Type B pancreatic cell (in vitro differentiated cells): ENCODE measurements around the gene EDIL3. TPM values are rescaled to one million over a fixed set of nuclear protein-coding genes. Genes with fewer than 3 reads are reported as not detected.

Experiments used
- DNase-seq: peaks from one replicate; pipeline ENCODE4 v3.0.0; 2021; ENCODE audit warnings: mixed read lengths; ENCODE audit not compliant: unreplicated experiment; ENCODE audit errors: extremely low spot score
- H3K27ac Mint-ChIP-seq: 2 replicates; pipeline ENCODE4 v1.8.0; 2021; ENCODE audit warnings: mild to moderate bottlenecking, mixed read lengths
- H3K27me3 Mint-ChIP-seq: 2 replicates; pipeline ENCODE4 v1.8.0; 2021; ENCODE audit warnings: mixed read lengths
- H3K36me3 Mint-ChIP-seq: 2 replicates; pipeline ENCODE4 v1.8.0; 2021; ENCODE audit warnings: mixed read lengths
- H3K4me1 Mint-ChIP-seq: one replicate; pipeline ENCODE4 v1.8.0; 2021; ENCODE audit warnings: mixed read lengths; ENCODE audit not compliant: unreplicated experiment
- H3K4me3 Mint-ChIP-seq: 2 replicates; pipeline ENCODE4 v1.8.0; 2021; ENCODE audit warnings: mild to moderate bottlenecking, mixed read lengths
- H3K9me3 Mint-ChIP-seq: 2 replicates; pipeline ENCODE4 v1.8.0; 2021; ENCODE audit warnings: mixed read lengths
- total RNA-seq: library from RNA; stranded (reverse); gene quantifications from 2 replicates; pipeline ENCODE4 v1.2.1, GENCODE V29; 2021; ENCODE audit warnings: low replicate concordance
- TF ChIP-seq, protein P1 (sequence below): fragments of 200-600 bp; sonication (generic); conservative IDR thresholded peaks from 2 replicates; pipeline ENCODE4 v1.5.0; 2021; ENCODE audit warnings: antibody characterized with exemption, mild to moderate bottlenecking

EDIL3 gene
- total RNA-seq, 1 donor from 2014 or later, result 19.1 TPM

DNA sequence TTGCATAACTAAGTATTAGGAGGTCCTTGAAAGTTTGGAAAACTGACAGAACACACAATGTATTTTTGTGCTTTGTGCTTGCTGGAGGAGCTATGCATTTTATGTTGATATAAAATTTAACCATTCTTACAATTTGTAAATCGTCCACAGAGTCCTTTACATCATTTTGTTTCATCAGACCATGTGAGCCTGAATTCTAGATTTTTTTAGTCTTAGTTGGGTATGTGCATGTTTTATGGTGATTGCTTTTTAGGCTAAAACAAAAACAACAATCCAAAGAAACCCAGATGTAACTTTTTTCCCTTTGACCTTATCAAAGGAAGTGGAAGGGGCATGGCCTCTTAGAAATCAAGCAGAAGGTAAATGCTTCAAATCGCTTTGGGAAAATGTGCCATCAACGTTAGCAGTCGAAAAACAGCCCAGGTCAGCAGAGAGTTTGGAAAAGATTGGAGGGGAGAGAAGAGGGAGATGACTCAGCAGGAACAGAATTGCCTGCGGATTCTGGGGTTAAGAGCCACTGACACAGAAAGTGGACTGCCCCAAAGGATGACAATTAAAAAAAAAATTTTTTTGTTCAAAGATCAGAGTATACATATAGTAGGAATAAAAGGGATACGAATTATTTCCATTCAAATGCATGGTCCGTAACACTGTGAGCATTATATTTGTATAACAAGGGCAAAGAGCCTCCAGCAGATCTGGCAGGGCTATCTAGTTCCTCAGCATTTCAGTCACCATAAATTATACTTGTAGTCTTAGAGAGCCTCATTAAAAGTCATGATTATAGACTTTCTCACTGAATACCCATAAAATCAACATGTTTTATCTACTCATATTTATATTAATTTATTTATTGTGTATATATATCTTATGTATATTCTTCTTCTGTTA, 410.5 kb downstream of the EDIL3 start:
- Mint-ChIP-seq H3K27me3 (no peaks in the 10 kb centered on the region), H3K36me3 (no peaks in the 10 kb centered on the region), H3K9me3 (no peaks in the 10 kb centered on the region), H3K4me3 (no peak overlapping the region), H3K4me1 (peaks cover 18% of the 10 kb centered on the region), H3K27ac (no peak overlapping the region)
- TF ChIP-seq, protein P1, sequence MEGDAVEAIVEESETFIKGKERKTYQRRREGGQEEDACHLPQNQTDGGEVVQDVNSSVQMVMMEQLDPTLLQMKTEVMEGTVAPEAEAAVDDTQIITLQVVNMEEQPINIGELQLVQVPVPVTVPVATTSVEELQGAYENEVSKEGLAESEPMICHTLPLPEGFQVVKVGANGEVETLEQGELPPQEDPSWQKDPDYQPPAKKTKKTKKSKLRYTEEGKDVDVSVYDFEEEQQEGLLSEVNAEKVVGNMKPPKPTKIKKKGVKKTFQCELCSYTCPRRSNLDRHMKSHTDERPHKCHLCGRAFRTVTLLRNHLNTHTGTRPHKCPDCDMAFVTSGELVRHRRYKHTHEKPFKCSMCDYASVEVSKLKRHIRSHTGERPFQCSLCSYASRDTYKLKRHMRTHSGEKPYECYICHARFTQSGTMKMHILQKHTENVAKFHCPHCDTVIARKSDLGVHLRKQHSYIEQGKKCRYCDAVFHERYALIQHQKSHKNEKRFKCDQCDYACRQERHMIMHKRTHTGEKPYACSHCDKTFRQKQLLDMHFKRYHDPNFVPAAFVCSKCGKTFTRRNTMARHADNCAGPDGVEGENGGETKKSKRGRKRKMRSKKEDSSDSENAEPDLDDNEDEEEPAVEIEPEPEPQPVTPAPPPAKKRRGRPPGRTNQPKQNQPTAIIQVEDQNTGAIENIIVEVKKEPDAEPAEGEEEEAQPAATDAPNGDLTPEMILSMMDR, result no peak
- no peak for DNase-seq

DNA sequence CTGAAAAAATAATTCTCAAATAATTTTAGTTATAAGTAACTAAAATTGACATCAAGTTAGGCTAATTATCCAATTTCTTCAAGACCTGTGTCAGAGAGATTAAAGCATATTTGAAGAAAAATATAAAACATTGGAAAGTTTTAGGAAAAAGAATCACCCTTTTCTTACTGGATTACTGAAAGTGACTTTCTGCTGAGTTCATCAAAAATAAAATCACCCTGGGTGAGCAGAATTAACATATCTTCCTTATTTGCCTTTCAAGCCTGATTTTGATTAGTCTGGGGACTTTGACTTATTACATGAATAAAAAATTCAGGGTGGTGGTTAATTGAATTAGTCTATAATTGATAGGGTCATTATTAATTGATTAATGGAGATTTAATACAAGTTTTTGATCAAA, 411.8 kb downstream of the EDIL3 start:
- H3K4me3 Mint-ChIP-seq, result no peak overlapping the region
- no peaks in the 10 kb centered on the region for H3K27me3 Mint-ChIP-seq
- H3K4me1 Mint-ChIP-seq, result peaks cover 18% of the 10 kb centered on the region
- TF ChIP-seq, protein P1, result no peak
- H3K9me3 Mint-ChIP-seq, result no peaks in the 10 kb centered on the region
- H3K27ac Mint-ChIP-seq, result no peak overlapping the region
- DNase-seq, result no peak
- no peaks in the 10 kb centered on the region for H3K36me3 Mint-ChIP-seq

DNA sequence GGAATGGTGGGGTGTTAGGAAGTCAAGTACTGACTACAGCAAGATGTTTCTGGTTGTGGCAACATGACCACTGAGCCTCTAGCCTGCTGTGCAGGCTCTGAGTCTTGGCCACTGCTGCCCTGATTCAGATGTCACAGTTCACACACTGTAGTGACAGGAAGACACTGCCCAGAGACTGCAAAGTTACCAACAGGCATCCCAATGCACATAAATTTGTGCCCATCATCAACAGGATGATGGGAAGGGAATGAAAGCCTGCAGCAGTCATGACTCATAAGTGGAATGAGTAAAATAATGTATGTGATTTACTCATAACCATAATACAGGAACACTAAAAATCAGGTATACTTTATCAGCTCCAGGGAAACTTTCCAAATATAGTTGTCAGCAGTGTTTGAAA, 412.4 kb downstream of the EDIL3 start:
- DNase-seq, result no peak
- Mint-ChIP-seq H3K36me3 (no peaks in the 10 kb centered on the region), H3K4me1 (peaks cover 18% of the 10 kb centered on the region), H3K27ac (no peak overlapping the region), H3K27me3 (no peaks in the 10 kb centered on the region), H3K9me3 (no peaks in the 10 kb centered on the region), H3K4me3 (no peak overlapping the region)
- TF ChIP-seq, protein P1, result no peak

DNA sequence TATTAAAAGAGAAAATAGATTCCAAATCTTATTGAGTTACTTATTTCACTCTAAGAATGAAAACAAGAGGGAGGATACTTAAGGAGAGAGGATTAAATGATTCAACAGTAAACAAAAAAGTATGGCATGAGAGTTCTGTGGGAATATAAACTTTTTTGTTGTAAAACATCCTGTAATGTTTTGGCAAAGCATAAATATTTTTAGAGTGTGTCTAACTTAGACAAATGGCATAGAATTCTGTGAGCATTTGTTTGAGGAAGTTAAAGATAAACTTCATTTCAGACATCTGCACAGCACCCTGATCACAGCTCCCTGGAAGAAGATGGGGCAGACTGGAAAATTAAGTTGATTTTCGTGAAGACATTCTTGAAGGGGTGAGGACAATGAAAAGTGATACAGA, 417.3 kb downstream of the EDIL3 start:
- Mint-ChIP-seq H3K27ac (no peak overlapping the region), H3K9me3 (no peaks in the 10 kb centered on the region), H3K27me3 (no peaks in the 10 kb centered on the region), H3K4me1 (peaks cover 6% of the 10 kb centered on the region), H3K36me3 (no peaks in the 10 kb centered on the region), H3K4me3 (no peak overlapping the region)
- TF ChIP-seq, protein P1, result no peak
- DNase-seq, result no peak

DNA sequence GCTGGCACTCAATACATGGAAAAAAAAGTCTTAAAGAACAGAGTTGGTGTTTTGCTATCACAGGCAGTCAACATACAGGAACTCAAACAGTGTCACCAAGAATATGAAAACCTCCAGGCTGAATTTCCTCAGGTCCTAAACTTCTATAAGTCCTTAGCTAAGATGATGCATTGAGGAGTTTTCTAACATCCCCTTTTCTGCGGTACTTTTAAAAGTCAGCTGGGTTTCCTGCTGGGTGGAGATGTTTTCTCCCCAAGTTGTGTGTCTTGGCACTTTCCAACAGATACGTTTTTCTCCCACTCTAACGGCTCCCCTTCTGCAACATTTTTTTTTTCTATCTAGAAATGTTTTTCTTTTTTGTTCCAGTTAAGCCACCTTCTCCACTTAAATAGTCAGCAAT, 419.2 kb downstream of the EDIL3 start:
- H3K9me3 Mint-ChIP-seq, result no peaks in the 10 kb centered on the region
- DNase-seq, result no peak
- no peaks in the 10 kb centered on the region for H3K27me3 Mint-ChIP-seq
- peak overlapping the region; percentile 13 for H3K27ac Mint-ChIP-seq
- H3K36me3 Mint-ChIP-seq, result no peaks in the 10 kb centered on the region
- no peaks in the 10 kb centered on the region for H3K4me1 Mint-ChIP-seq
- TF ChIP-seq, protein P1, result no peak
- no peak overlapping the region for H3K4me3 Mint-ChIP-seq
